Left ventricle myocardium inferior (tissue), 1 donor: Measurements from ENCODE around the gene RAB11FIP2. TPM values are rescaled to one million over a fixed set of nuclear protein-coding genes. Genes with fewer than 3 reads are reported as not detected.
"Not testable (repeated sequence)": the region's sequence is repeated elsewhere in the genome, so short reads cannot be mapped to it uniquely, and the experiment has no call there.

Experiments
- DNase-seq: peaks from one replicate; pipeline ENCODE4 v3.0.0-alpha.2; 2020
- H3K27ac ChIP-seq: fragments of 200-600 bp; replicated peaks from 2 replicates; pipeline ENCODE4 v1.8.0; 2021
- H3K27me3 ChIP-seq: fragments of 200-600 bp; 2 replicates; pipeline ENCODE4 v1.8.0; 2021; ENCODE audit warnings: low read depth
- H3K36me3 ChIP-seq: fragments of 200-600 bp; 2 replicates; pipeline ENCODE4 v1.8.0; 2021
- H3K4me1 ChIP-seq: fragments of 200-600 bp; 2 replicates; pipeline ENCODE4 v1.8.0; 2021
- H3K4me3 ChIP-seq: fragments of 200-600 bp; 2 replicates; pipeline ENCODE4 v1.8.0; 2021; ENCODE audit warnings: mild to moderate bottlenecking, moderate library complexity
- H3K9me3 ChIP-seq: fragments of 200-600 bp; replicated peaks from 2 replicates; pipeline ENCODE4 v1.8.0; 2021
- CTCF ChIP-seq: fragments of 200-600 bp; IDR thresholded peaks from 2 replicates; pipeline ENCODE4 v1.8.0; 2021; ENCODE audit warnings: antibody characterized with exemption, mild to moderate bottlenecking, borderline replicate concordance
- intact Hi-C: fragments of 100-400 bp; cut with micrococcal nuclease; formaldehyde crosslinking; loops from one replicate; pipeline ENCODE4 v1.11.0; 2022
- total RNA-seq: library from RNA; stranded (reverse); fragmentation: NEBNext Ultra II Directional; extraction: Animal tissue kit (Norgen Biotek cat#: 25700); gene quantifications from one replicate; pipeline ENCODE4 v1.2.1, GENCODE V29; 2021
- donor health status: DM: no; HTN: yes; CAD: no; lungs with severe emphysema.

RAB11FIP2 gene
- total RNA-seq, 1 donor from 2014 or later = 9.0 TPM

GRCh38 chr10:118072840-118073239 is 26.1 kb upstream of the RAB11FIP2 start:
- no peak overlapping the region for H3K27ac ChIP-seq
- DNase-seq = no peak
- no peak for TF ChIP-seq CTCF
- no peak overlapping the region for H3K4me3 ChIP-seq
- no peaks in the 10 kb centered on the region for H3K27me3 ChIP-seq
- intact Hi-C loops = no loop called here
- H3K4me1 ChIP-seq = no peaks in the 10 kb centered on the region
- H3K36me3 ChIP-seq = no peaks in the 10 kb centered on the region
- peaks cover 6% of the 10 kb centered on the region for H3K9me3 ChIP-seq

- H3K27me3 ChIP-seq, H3K4me3 ChIP-seq, H3K4me1 ChIP-seq, DNase-seq, H3K9me3 ChIP-seq, intact Hi-C loops, H3K27ac ChIP-seq, H3K36me3 ChIP-seq: not testable (repeated sequence)
Observed at GRCh38 chr10:118067389-118067788, 20.6 kb upstream of the RAB11FIP2 start.

GRCh38 chr10:118062798-118063238 is 16.1 kb upstream of the RAB11FIP2 start:
- Histone ChIP-seq H3K27me3 (no peaks in the 10 kb centered on the region), H3K4me3 (no peak overlapping the region), H3K36me3 (no peaks in the 10 kb centered on the region), H3K4me1 (no peaks in the 10 kb centered on the region), H3K9me3 (peaks cover 4% of the 10 kb centered on the region), H3K27ac (no peak overlapping the region)
- intact Hi-C loops = no loop called here
- no peak for TF ChIP-seq CTCF
- no peak for DNase-seq

GRCh38 chr10:118058371-118058770 is 11.6 kb upstream of the RAB11FIP2 start:
- no peaks in the 10 kb centered on the region for H3K27me3 ChIP-seq
- DNase-seq = no peak
- no peak for TF ChIP-seq CTCF
- H3K36me3 ChIP-seq = no peaks in the 10 kb centered on the region
- no peak overlapping the region for H3K4me3 ChIP-seq
- no peak overlapping the region for H3K27ac ChIP-seq
- intact Hi-C loops = no loop called here
- H3K9me3 ChIP-seq = no peaks in the 10 kb centered on the region
- H3K4me1 ChIP-seq = no peaks in the 10 kb centered on the region

- H3K4me1 ChIP-seq = no peaks in the 10 kb centered on the region
- no peak for DNase-seq
Observed at GRCh38 chr10:118057361-118057760, 10.6 kb upstream of the RAB11FIP2 start.

GRCh38 chr10:118054383-118054782 is 7.6 kb upstream of the RAB11FIP2 start:
- no peak for DNase-seq
- Histone ChIP-seq H3K27ac (no peak overlapping the region), H3K4me1 (no peaks in the 10 kb centered on the region), H3K4me3 (no peak overlapping the region), H3K36me3 (no peaks in the 10 kb centered on the region), H3K27me3 (no peaks in the 10 kb centered on the region), H3K9me3 (no peaks in the 10 kb centered on the region)
- intact Hi-C loops = no loop called here
- no peak for TF ChIP-seq CTCF

More at GRCh38 chr10:118057361-118057760, 10.6 kb upstream of the RAB11FIP2 start:
- Histone ChIP-seq H3K27me3 (no peaks in the 10 kb centered on the region), H3K9me3 (no peaks in the 10 kb centered on the region), H3K27ac (no peak overlapping the region), H3K36me3 (no peaks in the 10 kb centered on the region), H3K4me3 (no peak overlapping the region)
- no peak for TF ChIP-seq CTCF
- intact Hi-C loops = no loop called here
